Mammary epithelial cell (primary cell): ENCODE results near the gene KIF3B.

Source experiments
- EZH2 ChIP-seq: IDR thresholded peaks from 2 replicates; pipeline ENCODE4 v1.6.1; 2012; ENCODE audit warnings: low read length, inconsistent platforms, borderline replicate concordance
- TF ChIP-seq, protein P1 (sequence below), 2 donors: IDR thresholded peaks in 1 of 2; conservative IDR thresholded peaks in 1 of 2; 2 replicates each; pipeline ENCODE4 v1.5.1; 2011 to 2012; ENCODE audit warnings: inconsistent platforms in 2 of 2, low read length in 2 of 2, mild to moderate bottlenecking in 2 of 2, control low read depth in 1 of 2, low read depth in 1 of 2; ENCODE audit not compliant: insufficient read depth in 1 of 2; ENCODE audit errors: extremely low read depth in 1 of 2

DNA sequence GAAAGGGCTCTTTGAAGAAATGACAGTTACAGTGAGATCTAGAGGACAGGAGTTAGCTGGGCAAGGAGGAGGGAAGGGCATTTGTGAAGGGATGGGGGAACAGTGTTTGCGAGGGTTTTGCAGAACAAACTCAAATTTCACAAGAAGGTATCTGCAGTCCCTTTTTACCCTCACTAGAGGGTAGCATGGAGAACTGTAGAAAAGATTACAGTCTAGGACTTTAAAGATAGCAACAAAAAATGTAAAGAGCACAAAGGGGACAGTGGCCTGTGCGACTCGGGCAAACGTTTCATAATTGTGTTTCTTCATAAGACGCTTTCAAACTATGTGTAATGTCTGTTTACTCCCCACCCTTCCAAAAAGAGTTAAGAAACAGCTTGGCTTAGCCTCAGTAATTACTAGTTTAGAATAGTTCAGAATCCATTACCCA, 59.5 kb downstream of the KIF3B start:
- TF ChIP-seq, protein P1, sequence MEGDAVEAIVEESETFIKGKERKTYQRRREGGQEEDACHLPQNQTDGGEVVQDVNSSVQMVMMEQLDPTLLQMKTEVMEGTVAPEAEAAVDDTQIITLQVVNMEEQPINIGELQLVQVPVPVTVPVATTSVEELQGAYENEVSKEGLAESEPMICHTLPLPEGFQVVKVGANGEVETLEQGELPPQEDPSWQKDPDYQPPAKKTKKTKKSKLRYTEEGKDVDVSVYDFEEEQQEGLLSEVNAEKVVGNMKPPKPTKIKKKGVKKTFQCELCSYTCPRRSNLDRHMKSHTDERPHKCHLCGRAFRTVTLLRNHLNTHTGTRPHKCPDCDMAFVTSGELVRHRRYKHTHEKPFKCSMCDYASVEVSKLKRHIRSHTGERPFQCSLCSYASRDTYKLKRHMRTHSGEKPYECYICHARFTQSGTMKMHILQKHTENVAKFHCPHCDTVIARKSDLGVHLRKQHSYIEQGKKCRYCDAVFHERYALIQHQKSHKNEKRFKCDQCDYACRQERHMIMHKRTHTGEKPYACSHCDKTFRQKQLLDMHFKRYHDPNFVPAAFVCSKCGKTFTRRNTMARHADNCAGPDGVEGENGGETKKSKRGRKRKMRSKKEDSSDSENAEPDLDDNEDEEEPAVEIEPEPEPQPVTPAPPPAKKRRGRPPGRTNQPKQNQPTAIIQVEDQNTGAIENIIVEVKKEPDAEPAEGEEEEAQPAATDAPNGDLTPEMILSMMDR (conservative IDR thresholded peaks at IDR 0.05 in 1 of 2, IDR thresholded peaks at IDR 0.05 in 1 of 2; ENCODE audit: extremely low read depth in 1 of 2, insufficient read depth in 1 of 2, low read depth in 1 of 2, low read length in 2 of 2): peak; percentile 38 to 61
- TF ChIP-seq EZH2: no peak
